ENCODE data around the gene SLC25A27.

DNA sequence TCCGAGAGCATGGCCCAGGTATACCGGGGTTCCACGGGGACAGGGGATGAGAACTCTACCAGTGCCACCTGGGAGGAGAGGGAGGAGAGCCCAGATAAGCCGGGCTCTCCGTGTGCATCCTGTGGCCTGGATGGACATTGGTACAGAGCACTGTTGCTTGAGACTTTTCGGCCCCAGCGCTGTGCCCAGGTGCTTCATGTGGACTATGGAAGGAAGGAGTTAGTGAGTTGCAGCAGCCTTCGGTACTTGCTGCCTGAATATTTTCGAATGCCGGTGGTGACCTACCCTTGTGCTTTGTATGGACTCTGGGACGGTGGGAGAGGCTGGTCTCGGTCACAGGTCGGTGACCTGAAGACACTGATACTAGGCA is 36.2 kb downstream of the SLC25A27 start:
- TF ChIP-seq, protein P1, sequence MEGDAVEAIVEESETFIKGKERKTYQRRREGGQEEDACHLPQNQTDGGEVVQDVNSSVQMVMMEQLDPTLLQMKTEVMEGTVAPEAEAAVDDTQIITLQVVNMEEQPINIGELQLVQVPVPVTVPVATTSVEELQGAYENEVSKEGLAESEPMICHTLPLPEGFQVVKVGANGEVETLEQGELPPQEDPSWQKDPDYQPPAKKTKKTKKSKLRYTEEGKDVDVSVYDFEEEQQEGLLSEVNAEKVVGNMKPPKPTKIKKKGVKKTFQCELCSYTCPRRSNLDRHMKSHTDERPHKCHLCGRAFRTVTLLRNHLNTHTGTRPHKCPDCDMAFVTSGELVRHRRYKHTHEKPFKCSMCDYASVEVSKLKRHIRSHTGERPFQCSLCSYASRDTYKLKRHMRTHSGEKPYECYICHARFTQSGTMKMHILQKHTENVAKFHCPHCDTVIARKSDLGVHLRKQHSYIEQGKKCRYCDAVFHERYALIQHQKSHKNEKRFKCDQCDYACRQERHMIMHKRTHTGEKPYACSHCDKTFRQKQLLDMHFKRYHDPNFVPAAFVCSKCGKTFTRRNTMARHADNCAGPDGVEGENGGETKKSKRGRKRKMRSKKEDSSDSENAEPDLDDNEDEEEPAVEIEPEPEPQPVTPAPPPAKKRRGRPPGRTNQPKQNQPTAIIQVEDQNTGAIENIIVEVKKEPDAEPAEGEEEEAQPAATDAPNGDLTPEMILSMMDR (IDR thresholded peaks at IDR 0.05), result no peak
- no peak for TF ChIP-seq POLR2A (IDR thresholded peaks at IDR 0.05)
